HG03103 (cell line): Measurements from ENCODE around the gene SLC6A19.

Experiments
- ATAC-seq: cut with Tn5 transposase; IDR thresholded peaks from one replicate; pipeline ENCODE4 v1.9.1; 2021; ENCODE audit warnings: low read depth; ENCODE audit not compliant: unreplicated experiment

The SLC6A19 gene

DNA sequence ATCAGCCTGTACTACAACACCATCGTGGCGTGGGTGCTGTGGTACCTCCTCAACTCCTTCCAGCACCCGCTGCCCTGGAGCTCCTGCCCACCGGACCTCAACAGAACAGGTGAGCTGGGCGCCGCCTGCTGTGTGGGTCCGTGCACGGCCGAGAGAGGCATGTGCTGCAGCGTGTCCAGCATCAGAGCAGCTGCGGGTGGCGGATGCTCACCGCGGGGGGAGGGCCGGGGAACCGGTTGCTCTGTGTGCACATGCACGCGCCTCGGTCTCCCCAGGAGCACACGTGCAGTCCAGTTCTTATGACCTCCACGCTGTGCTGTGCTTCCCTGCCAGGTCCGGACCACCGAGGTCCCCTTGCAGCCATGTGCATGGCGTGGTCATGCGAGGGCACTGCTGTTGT is 31.4 kb downstream of the SLC6A19 start:
- no peak for ATAC-seq

DNA sequence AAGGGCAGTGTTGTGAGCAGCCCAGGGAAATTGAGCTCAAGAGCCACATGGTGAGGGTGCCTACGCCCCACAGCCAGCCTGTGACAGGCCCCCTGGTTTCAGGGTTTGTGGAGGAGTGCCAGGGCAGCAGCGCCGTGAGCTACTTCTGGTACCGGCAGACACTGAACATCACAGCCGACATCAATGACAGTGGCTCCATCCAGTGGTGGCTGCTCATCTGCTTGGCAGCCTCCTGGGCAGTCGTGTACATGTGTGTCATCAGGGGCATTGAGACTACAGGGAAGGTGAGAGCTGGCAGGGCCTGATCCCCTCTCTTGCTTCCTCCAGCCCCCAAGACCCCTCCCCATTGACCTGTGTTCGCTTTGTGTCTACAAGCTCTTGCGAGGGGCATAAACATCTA is 34.0 kb downstream of the SLC6A19 start:
- no peak for ATAC-seq

GRCh38 chr5:1235838-1236237 is 34.4 kb downstream of the SLC6A19 start:
- ATAC-seq = no peak

GRCh38 chr5:1239505-1240251 is 38.3 kb downstream of the SLC6A19 start:
- ATAC-seq = no peak

DNA sequence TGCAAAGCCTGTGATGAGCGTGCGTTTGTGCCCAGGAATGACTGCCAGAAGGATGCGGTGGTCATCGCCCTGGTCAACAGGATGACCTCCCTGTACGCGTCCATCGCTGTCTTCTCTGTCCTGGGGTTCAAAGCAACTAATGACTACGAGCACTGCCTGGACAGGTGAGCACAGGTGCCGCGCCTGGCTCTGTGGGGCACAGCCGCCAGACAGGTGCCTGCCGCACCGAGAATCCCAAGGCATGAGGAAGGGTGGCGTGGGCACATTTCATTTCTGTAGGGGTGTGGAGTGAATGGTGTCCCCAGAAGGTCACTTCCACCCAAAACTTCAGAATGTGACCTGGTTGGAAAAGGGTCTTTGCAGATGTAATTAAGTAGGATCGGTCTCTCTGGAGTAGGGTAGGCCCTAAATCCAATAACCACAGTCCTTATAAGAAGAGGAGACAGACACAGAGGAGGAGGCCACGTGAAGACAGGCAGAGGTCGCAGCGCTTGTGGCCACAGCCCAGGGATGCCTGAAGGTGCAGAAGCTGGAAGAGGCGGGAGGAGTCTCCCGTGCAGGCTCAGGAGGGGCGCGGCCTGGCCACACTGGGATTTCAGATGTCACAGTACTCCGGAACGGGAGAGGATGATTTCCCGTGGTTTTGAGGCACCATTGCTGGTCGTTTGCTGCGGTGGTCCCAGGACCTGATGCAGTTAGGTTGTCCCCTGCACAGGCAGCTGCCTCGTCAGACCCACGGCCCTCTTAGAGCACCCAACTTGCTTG is 39.3 kb downstream of the SLC6A19 start:
- no peak for ATAC-seq

GRCh38 chr5:1241509-1242080 is 40.2 kb downstream of the SLC6A19 start:
- no peak for ATAC-seq

DNA sequence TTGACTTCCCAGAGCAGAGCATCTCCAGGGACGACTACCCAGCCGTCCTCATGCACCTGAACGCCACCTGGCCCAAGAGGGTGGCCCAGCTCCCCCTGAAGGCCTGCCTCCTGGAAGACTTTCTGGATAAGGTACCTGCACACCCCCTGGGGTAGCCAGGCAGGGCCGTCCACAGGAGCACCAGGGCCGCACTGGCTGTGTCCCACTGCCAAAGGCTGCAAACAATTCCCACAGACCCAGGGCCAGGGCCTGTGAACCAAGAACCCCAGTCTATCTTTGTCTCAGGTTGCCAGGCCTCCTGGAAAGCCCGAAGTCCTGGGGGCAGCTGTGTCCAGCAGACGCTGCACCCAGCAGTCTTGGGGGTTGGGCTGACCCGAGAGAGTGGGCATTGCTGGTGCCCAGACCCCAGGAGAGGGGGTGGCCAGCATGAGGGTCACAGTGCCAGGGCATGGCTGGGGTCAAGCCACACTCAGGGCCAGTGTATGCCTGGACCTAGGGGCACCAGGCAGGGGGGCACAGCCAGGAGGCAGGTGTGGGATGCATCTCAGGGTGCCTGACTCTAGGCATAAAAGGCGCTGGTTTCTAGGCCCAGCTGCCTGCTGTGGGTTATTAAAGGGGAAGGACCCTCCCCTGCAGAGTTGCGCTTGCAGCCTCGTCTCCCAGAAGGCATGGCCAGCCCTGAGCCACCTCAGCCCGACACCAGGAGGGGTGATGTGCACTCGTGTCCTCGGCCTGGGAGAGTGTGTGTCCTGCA is 41.5 kb downstream of the SLC6A19 start:
- ATAC-seq = no peak

- no peak for ATAC-seq
Measured at GRCh38 chr5:1243487-1244130, 42.2 kb downstream of the SLC6A19 start.

DNA sequence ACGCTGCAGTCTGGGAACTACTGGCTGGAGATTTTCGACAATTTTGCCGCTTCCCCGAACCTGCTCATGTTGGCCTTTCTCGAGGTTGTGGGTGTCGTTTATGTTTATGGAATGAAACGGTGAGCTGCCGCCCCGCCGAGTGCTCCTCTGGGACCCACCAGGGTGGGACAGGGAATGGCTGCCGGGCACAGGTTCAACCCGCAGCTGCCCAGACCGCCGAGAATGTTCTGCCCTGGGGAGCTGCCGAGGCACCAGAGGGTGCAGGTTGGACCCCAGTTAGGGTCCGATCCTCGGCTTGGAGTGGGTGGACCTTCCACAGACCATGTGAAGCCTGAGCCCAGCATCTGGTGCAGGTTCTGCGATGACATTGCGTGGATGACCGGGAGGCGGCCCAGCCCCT is 42.9 kb downstream of the SLC6A19 start:
- no peak for ATAC-seq

DNA sequence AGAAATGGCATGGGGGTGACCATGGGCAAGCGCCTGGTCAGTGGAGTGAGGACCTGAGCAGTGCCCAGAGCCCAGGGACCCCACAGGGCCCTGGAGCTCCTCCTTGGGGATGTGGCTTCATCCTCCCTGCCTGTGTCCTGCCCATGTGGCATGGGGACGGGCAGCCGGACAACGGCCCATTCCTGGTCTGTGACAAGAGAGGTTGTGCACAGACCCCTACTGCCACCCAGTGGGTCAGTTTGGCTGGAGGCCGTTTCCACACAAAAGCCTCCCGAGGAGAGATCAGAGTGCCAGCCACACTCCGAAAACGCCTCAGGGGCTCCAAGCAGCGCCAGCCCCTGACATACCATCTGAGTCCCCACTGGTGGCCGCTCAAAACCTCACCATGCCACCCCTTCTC is 43.6 kb downstream of the SLC6A19 start:
- no peak for ATAC-seq

DNA sequence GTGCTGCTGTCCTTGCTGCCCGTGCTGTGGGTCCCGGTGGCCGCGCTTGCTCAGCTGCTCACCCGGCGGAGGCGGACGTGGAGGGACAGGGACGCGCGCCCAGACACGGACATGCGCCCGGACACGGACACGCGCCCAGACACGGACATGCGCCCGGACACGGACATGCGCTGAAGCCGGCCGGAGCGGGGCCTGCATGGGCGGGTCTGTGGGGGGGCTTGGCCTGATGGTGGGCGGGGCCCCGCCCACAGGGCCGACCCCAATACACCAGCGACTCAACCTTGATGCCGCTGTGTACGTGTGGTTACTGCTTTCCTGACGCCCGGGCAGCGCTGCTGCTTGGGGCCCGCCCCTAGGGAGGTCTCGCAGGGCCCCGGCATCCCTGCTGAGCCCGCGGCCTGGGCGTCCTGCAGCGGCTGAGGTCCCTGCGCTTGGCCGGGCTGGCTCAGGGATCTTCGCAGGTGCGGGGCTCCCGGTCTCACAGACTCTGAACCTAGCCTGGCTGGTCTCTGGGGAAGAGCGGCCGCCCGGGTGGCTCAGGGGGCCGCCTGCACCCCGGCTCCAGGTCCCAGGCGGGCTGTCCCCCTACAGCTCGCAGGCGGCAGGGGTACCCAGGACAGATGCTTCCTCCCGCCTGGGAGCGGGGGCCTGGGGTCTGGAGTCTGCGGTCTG is 44.6 kb downstream of the SLC6A19 start:
- ATAC-seq = no peak

DNA sequence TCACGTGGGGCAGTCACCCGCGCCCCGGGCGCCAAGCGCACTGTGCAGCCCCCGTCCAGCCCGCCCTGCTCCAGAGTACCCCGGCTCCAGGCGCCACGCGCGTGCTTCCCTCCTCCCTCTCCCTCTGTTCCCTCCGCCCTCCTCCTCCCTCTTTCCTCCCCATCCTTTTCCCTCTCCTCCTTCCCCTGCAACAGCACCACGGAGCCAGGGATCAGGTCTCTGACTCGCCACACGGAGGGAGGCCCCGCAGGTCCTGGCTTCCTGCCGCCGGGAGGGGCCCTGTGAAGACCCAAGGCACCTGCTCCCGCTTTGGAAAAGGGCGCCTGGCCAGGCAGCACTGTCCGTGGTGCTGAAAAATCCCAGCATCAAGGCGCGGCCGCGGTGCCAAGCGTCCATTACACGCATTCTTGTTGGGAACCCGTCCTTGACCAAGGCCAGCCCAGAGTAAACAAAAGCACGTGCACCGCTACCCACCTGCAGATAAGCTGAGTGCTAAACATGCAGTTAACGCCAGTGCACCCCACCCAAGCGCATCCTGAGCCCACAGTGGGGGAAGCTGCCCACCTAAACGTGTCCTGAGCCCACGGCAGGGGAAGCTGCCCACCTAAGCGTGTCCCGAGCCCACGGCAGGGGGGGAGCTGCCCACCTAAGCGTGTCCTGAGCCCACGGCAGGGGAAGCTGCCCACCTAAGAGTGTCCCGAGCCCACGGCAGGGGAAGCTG is 45.5 kb downstream of the SLC6A19 start:
- ATAC-seq = no peak

DNA sequence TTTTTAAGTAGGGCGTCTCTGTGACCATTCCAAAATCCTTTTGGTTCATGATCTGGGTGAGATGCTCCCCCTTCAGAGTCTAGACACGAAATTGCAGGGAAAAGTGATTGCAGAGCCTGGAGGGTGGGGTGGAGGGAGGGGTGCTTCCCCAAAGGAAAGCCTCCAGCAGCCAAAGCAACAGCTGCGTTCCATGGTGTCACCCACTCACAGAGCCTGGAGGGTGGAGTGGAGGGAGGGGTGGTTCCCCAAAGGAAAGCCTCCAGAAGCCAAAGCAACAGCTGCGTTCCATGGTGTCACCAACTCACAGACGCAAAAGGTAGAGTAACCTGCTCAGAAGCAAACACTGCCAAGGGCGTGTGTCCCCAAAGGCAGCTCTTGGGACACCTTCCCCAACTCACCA is 46.4 kb downstream of the SLC6A19 start:
- no peak for ATAC-seq

DNA sequence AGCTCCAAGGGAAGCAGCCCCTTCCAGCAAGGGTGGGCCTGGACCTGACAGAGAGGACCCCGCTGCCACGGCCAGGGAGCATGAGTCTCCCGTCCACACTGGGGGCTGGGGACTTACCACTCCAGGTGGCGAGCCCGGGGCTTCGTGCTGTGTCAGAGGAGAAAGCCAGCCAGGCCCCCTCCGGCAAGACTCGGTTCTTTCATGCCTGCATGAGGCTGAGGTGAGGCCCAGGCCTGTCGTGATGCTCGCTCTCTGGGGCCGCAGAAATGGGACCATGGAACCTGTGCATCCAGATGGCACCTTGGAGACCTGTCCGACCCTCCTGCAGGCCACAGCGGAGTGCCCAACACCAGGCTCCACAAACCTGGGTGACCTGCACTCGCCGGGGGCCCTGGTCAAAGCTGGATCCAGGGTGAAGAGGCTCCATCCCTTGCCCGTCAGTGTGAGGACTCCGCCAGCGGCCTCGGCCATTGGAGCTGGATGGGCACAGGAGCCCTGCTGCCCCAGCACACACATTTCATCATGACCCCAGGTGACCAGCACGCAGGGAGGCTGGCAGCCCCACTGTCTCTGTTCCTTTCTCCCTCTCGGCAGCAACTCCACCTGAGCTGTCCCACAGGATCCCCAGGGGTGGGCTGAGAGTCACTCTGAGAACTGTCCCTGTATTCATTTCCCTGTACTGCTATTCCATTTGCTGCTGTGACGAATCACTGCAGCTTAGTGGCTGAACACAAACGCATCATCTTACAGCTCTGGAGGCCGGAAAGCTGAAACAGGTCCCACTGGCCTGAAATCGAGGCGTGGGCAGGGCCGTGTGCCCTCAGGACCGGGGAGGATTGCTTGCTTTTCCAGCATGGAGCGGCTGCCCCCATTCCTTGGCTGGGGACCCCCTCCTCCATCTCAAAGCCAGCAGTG is 48.2 kb downstream of the SLC6A19 start:
- ATAC-seq = no peak

DNA sequence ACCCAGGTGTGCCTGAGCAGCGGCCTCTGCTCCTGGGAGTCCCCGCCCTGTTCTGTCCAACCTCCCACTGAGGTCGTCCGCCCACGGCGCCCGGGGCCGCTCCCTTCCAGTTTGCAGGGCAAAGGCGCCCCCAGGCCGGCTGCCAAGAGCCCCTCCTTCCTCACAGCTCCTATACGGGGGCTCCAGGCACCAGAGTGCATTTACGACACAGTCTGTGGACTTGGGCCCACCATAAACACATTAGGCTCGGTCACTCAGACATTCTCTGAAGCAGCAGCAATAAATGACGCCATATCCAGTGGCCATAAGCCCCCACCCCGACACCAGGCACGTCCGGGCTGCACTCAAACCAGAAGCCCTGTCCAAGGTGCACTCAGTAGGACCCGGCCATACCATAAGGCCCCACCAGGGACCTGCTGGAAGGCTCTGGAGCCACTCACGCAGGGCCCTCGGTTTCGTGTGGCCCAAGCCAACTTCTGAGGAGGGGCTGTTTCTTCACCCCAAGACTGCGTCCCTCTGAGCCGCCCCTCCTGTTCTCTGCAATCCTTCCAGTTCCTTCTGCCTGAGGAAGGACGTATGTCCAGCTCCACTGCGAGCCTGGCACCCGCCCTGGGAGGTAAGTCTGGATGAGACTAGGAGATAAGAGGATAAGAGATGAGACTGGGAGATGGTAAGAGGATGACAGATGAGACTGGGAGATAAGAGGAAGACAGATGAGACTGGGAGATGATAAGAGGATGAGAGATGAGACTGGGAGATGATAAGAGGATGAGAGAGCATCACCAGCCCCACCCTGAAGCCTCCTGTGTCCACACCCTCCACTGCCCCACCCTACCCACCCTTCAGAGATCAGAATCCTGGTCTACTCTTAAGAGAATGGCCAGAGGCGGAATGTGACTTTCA is 50.5 kb downstream of the SLC6A19 start:
- ATAC-seq = no peak

- ATAC-seq = no peak
Measured at GRCh38 chr5:1252681-1253080, 51.3 kb downstream of the SLC6A19 start.

DNA sequence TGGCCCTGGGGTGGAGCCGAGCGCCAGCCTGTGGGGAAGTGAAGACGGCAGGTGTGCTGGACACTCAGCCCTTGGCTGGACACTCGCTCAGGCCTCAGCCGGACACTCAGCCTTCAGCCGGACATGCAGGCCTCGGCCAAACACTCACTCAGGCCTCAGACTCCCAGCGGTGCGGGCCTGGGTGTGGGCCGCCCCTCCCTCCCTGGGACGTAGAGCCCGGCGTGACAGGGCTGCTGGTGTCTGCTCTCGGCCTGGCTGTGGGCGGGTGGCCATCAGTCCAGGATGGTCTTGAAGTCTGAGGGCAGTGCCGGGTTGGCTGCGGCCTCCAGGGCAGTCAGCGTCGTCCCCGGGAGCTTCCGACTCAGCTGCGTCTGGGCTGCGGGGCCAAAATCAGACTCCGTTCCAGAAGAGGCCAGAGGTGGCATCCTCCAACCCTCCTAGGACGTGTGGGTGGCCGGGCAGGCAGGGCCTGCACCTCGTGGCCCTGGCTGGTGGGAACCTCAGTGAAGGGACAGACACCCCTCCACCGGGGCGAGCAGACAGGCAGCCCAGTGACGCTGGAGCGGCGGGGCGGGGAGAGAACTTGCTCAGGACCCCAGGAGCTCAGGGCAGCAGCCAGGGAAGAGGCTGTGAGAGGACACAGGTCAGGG is 52.2 kb downstream of the SLC6A19 start:
- ATAC-seq = no peak
